Activated CD4-positive, CD25-positive, alpha-beta regulatory T cell treated with anti-CD3 and anti-CD28 coated beads, Interleukin-2, amount 50 U/mL, for 16 hours (primary cell): ENCODE measurements around the gene ABCC10.
"Not testable (repeated sequence)": the region's sequence is repeated elsewhere in the genome, so short reads cannot be mapped to it uniquely, and the experiment has no call there.

Experiments
- DNase-seq: peaks from one replicate; pipeline ENCODE4 v3.0.0-alpha.2; 2020; ENCODE audit warnings: low read depth, low spot score

The ABCC10 gene, protein sequence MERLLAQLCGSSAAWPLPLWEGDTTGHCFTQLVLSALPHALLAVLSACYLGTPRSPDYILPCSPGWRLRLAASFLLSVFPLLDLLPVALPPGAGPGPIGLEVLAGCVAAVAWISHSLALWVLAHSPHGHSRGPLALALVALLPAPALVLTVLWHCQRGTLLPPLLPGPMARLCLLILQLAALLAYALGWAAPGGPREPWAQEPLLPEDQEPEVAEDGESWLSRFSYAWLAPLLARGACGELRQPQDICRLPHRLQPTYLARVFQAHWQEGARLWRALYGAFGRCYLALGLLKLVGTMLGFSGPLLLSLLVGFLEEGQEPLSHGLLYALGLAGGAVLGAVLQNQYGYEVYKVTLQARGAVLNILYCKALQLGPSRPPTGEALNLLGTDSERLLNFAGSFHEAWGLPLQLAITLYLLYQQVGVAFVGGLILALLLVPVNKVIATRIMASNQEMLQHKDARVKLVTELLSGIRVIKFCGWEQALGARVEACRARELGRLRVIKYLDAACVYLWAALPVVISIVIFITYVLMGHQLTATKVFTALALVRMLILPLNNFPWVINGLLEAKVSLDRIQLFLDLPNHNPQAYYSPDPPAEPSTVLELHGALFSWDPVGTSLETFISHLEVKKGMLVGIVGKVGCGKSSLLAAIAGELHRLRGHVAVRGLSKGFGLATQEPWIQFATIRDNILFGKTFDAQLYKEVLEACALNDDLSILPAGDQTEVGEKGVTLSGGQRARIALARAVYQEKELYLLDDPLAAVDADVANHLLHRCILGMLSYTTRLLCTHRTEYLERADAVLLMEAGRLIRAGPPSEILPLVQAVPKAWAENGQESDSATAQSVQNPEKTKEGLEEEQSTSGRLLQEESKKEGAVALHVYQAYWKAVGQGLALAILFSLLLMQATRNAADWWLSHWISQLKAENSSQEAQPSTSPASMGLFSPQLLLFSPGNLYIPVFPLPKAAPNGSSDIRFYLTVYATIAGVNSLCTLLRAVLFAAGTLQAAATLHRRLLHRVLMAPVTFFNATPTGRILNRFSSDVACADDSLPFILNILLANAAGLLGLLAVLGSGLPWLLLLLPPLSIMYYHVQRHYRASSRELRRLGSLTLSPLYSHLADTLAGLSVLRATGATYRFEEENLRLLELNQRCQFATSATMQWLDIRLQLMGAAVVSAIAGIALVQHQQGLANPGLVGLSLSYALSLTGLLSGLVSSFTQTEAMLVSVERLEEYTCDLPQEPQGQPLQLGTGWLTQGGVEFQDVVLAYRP (N-terminal part only)

GRCh38 chr6:43427406-43428111 lies at the start of gene ABCC10:
ABCC10 (plus strand) TSS chr6:43427541; CDS start chr6:43427979, 438 bp downstream.
- peak; percentile 86 for DNase-seq

DNA sequence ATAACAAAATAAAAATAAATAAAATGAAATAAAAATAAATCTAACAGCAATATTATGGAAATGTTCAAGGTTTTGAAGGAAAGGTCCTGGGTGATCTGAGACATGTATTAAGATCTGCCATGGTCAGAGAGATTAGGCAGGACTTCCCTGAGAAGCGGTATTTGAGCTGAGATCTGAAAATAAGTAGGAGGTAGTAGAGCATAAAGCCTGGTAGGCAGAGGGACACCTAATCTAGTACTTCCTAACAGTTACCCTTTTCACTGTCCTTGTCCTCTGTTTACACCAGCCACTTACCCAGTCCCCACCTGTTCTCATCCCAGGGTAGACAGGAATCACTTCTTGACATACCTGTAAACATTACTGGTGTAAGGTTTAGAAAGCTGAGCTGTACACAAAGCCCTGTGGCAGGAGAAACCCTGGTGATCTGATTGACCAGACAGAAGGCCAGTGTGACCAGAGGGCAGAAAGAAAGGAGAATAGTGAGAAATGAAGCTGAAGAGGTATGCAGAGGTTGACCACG lies 49.6 kb upstream of the ABCC10 start:
- DNase-seq: no peak

DNA sequence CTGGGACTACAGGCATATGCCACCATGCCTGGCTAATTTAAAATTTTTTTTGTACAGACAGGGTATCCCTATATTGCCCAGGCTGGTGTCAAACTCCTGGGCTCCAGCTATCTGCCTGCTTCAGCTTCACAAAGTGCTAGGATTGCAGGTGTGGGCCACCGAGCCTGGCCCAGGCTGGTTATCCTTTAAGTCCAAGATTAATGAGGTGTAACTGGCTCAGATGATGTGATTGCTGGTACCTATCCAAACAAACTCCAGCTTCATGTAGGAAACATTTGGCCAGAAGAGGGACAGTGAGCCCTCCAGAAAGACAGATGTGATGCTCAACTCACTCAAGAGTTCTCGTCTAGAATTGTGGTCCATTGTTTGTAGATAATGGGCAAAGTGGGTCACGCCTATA lies 48.7 kb upstream of the ABCC10 start:
- DNase-seq: no peak

- DNase-seq: not testable (repeated sequence)
Measured at GRCh38 chr6:43380858-43381257, 46.5 kb upstream of the ABCC10 start.

GRCh38 chr6:43383021-43383667 lies 44.2 kb upstream of the ABCC10 start:
- no peak for DNase-seq

DNA sequence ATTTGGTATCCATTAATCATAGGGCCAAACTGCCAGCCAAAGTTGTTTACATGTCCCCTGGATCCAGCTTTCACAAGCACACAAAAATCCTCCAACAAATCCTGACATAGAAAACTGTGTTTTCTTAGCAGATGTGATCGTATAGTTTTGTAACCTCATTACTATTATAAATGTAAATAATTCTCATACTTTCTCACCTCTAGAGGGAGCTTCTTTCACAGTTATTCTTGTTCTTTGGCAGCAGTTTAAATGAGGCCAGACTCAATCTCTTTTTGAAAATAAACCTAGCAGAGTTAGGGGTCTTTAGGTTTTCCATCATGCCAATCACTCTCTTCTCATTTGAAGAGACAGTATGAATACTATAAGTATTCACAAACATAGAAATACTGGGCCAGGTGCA lies 40.8 kb upstream of the ABCC10 start:
- no peak for DNase-seq

DNA sequence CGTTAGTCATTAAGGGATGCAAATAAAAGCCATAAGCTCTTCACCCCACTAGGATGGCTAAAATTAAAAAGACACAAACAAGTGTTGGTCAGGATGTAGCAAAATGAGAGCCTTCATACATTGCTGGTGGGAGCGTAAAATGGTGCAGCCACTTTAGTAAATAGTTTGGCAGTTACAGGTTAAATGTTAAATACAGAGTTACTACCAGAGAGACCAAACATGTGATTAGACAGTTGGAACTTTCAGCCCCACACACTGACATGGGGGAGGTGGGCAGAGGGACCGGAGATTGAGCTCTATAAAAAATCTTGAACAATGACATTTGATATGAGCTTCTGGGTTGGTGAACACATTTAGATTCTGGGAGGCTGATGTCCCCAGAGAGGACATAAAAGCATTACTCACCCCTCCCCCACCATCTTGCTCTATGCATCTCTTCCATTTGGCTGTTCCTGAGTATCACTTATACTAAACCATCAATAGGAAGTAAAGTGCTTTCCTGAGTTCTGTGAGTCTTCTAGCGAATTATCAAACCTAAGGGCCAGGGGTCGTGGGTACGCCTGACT lies 37.5 kb upstream of the ABCC10 start:
- no peak for DNase-seq

DNA sequence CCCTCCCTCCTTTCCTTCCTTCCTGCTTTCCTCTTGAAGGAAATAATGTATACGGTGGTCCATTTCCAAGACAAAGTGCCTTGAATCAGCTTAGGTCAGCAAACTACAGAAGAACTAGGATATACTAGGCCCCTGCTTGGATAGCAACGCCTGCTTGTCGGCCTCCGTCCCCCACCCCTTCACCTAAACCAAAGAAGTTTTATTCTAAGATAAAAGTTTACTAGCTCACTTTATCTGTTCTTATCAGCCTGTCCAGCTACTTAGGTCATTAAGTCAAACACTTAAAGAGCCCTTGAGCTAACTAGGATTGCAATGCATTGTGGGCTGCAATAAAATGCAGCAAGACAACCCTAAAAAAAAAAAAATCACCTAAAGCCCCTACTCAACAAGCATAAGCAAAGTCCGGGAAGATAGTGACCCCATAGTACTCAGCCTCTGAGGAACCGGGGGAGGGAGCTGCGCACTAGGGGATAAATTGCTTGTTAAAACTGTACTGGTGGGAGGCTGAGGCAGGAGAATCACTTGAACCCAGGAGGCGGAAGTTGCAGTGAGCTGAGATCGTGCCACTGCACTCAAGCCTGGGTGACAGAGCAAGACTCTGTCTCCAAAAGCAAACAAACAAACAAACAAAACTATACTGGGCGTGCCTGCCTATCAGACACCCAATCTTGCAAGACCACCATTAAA lies 36.4 kb upstream of the ABCC10 start:
- not testable (repeated sequence) for DNase-seq

GRCh38 chr6:43391440-43392031 lies 35.8 kb upstream of the ABCC10 start:
- no peak for DNase-seq

DNA sequence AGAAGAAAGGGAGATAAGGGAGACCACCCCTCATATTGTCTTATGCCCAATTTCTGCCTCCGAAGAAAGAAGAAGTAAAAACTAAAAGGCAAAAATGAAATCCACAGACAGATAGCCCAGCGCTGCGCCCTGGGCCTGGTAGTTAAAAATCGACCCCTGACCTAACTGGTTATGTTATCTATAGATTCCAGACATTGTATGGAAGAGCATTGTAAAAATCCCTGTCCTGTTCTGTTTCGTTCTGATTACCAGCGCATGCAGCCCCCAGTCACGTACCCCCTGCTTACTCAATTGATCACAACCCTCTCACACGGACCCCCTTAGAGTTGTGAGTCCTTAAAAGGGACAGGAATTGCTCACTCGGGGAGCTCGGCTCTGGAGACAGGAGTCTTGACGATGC lies 34.2 kb upstream of the ABCC10 start:
- not testable (repeated sequence) for DNase-seq

GRCh38 chr6:43393602-43394001 lies 33.7 kb upstream of the ABCC10 start:
- DNase-seq: no peak

GRCh38 chr6:43394982-43395381 lies 32.4 kb upstream of the ABCC10 start:
- no peak for DNase-seq

DNA sequence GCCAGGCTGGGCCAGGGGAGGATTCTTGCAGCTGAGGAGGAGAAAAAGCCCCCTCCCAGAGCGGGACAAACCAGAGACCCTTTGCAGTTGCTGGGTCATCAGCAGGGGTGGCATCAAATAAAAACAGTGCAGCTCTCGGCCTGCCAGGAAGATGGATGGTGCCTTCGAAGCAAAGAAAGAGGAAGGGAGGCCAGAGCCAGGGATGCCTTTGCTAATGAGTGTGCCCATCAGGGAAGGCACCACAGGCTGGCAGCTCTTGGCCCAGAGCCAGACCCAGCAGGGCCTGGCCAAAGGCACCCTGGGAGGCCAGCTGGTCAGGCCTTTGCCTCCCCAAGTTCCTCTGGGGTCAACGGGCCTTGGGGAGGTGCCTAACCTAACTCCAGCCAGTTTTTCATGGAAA lies 31.6 kb upstream of the ABCC10 start:
- no peak for DNase-seq

DNA sequence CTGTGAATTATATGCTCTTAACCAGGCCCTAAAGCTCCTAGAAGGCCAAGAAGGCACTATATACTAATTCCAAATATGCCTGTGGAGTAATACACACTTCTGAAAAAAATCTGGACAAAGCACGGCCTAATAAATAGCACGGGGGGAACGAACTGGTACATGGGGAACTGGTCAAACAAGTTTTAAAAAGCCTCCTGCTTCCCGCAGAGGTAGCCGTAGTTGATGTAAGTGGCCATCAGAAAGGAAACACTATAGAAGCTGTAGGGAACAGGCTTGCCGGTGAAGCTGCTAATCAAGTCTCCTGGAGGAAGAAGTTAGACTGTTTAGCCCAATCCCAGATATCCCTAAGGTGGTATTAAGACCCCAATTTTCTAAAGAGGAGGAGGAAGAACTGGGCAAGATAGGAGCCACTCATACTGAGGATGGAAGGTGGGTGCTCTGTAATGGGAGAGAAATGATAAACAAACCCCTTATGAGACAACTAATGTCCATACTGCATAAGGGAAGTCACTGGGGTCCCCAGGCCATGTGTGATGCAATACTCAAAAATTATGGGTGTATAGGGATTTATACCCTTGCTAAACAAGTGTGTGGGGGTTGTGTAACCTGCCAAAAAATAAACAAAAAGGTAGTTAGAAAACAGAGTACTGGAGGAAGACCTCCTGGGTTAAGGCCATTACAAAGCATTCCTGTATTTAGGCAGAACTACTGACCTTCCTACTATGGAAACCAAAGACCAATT lies 30.8 kb upstream of the ABCC10 start:
- DNase-seq: no peak

- DNase-seq: no peak
Measured at GRCh38 chr6:43399932-43400487, 27.3 kb upstream of the ABCC10 start.

- no peak for DNase-seq
Measured at GRCh38 chr6:43401730-43402129, 25.6 kb upstream of the ABCC10 start.

DNA sequence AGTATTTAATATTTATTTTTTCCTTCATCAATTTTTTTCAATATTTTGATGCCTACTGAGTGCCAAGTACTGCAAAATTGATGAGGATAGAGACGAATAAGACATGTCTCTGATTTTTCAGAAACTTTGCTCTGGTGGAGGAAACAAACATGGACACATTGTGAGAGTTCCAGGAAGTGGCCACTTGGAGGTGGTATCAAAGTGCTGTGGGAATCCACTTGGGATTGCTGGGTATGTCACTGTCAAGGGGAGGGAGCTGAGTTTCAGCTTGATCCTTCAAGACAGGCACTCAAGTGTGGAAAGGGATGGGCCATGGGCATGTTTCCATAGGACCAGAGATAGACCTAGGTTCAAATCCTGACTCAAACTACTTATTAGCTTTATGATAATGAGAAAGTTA lies 24.5 kb upstream of the ABCC10 start:
- no peak for DNase-seq

- DNase-seq: no peak
Measured at GRCh38 chr6:43405354-43405753, 22.0 kb upstream of the ABCC10 start.
